Upper lobe of left lung (tissue), 4 donors: ENCODE measurements around the gene KDM2A.

Source experiments
- CTCF ChIP-seq, 6 experiments: fragments of 450-650 bp in 4 of 6; fragments of 200-600 bp in 2 of 6; sonication (generic) in 2 of 6; IDR thresholded peaks; one replicate each; pipeline ENCODE4 v1.5.1; 2016 to 2019; ENCODE audit warnings: antibody characterized with exemption in 6 of 6
- EP300 ChIP-seq, 4 donors: sonication (generic); formaldehyde crosslinking; IDR thresholded peaks; one replicate each; pipeline ENCODE4 v1.5.1; 2017; ENCODE audit warnings: antibody characterized with exemption in 4 of 4, control low read depth in 2 of 4
- POLR2A ChIP-seq, 4 donors: fragments of 450-650 bp; IDR thresholded peaks; one replicate each; pipeline ENCODE4 v1.5.1; 2016 to 2017; ENCODE audit warnings: antibody characterized with exemption in 4 of 4, mild to moderate bottlenecking in 2 of 4
- POLR2AphosphoS5 ChIP-seq, 2 donors: sonication (generic); formaldehyde crosslinking; IDR thresholded peaks; one replicate each; pipeline ENCODE4 v1.5.1; 2017; ENCODE audit warnings: antibody characterized with exemption in 2 of 2

GRCh38 chr11:67233584-67234190, 114.6 kb downstream of the KDM2A start:
- TF ChIP-seq POLR2AphosphoS5 (IDR thresholded peaks at IDR 0.05), result no peak
- no peak for TF ChIP-seq POLR2A (IDR thresholded peaks at IDR 0.05)
- TF ChIP-seq CTCF (IDR thresholded peaks at IDR 0.05), result no peak
- TF ChIP-seq EP300 (IDR thresholded peaks at IDR 0.05), result no peak
